Measurements from ENCODE around the gene NRXN2. TPM values are rescaled to one million over a fixed set of nuclear protein-coding genes. Genes with fewer than 3 reads are reported as not detected.

The NRXN2 gene
- total RNA-seq (2022; extraction: Qiagen RNA extraction; ENCODE audit: low read depth): 0.03 to 0.30 TPM (median 0.12 TPM) in 5 replicates

DNA sequence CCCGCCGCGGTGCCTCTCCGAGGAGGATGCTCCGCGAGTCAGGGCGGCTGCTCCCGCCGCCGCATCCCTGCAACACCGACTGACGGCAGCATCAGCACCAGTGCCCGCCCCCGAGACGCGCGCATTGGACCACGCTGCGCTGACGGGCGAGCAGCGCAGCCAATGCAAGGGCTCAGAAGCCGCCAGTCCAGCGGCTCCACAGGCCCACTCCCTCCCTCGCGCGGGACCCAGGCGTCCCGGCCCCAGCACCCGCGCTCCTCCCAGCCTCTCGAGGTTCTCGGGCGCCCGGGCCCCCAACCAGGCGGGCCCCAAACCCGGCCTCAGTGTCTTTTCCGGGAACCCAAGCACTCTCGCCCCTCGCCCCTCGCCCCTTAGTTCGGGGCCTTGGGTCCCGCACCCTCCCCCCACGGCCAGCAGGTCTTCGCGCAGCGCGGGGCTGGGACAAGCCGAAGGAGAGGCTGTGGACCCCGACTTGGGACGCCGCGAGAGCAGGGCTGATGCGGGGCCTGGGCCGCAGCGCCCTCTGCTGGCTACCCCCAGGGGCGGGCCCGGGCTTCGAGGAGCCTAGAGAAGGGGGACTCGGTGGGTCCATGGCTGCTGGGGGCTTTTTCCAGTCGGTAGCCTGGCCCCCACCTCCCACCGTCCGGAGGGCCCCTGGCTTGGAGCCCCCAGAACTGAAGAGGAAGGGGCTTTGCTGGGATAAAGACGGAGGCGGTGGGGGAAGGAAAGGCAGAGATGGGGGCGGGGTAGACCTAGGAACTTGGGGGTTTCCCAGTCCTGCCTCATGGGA is at the start of gene NRXN2:
Gene NRXN2 (minus strand): TSS at position 81 of the 790 bp plus-strand sequence. CDS start 9,498 bp downstream, outside the sequence.

GRCh38 chr11:64759722-64760719 is 37.0 kb upstream of the NRXN2 start, which contains the start of gene PYGM:
TSS of gene PYGM (minus strand) at chr11:64759974. CDS start at chr11:64759898, 76 bp downstream.

DNA sequence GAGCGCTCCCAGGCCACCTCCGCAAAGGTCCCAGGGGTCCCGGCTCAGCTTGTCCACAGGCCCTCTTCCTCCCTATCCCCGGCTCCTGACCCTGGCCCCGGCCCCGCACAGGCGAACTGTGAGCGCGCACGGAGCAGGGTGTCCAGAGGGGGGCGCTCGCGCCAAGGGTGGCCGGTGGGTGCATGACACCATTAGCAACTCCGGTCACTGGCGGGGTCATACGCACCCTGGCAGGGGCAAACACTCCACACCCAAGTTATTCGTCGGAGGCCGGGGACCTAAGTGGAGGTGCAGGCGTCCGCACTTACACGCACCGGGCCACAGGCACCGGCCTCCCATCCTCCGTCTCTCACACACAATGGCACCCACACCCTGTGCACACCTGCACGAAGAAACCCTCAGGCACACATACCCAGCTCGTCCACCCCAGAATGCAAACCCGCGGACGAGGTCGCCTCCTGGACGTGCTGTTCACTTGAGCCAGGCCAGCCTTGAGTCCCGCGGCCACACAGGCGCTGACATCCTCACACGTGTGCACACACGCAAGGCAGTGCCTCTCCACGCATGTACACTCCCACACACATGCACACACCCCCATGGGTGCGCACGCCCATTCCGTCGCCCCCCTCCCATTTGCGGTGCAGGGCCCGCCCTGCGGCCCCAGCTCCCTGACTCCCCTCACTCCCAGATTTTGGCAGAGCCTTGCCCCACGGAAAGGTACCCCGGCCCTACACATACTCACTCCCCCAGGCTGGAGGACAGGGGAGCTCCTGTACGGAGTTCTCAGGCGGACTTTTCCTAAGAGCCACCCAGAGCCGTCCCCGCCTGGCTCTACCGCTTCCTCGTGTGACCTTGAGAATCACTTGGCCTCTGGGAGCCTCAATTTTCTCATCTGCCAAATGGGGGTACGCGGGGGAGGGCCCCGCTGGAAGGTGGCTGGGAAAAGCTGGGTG is 20.9 kb upstream of the NRXN2 start, which contains the start of gene RASGRP2:
Gene RASGRP2 (minus strand): TSS at position 552 of the 953 bp plus-strand sequence. CDS start 1,276 bp downstream, outside the sequence.

GRCh38 chr11:64590763-64591221 is 132.2 kb downstream of the NRXN2 start, which contains the start of gene SLC22A12:
TSS of gene SLC22A12 (plus strand) at chr11:64591220. CDS start at chr11:64591557, 337 bp downstream.

Other genes starting within 250 kb of the NRXN2 start
- gene SLC22A11, start 167.3 kb downstream of the NRXN2 start, total RNA-seq (2022; extraction: Qiagen RNA extraction; ENCODE audit: low read depth): 0.07 to 0.11 TPM (median 0.09 TPM) in 3 of 5 replicates, not detected in the others
- gene SLC22A12, start 132.0 kb downstream of the NRXN2 start, total RNA-seq (2022; extraction: Qiagen RNA extraction; ENCODE audit: low read depth): not detected in 5 replicates
- gene RASGRP2, start 20.9 kb upstream of the NRXN2 start, total RNA-seq (2022; extraction: Qiagen RNA extraction; ENCODE audit: low read depth): 0.74 to 1.4 TPM (median 1.1 TPM) in 5 replicates
- 0.23 to 0.79 TPM (median 0.29 TPM) in 5 replicates for gene PYGM, start 36.8 kb upstream of the NRXN2 start, total RNA-seq (2022; extraction: Qiagen RNA extraction; ENCODE audit: low read depth)
- gene SF1, start 55.3 kb upstream of the NRXN2 start, total RNA-seq (2022; extraction: Qiagen RNA extraction; ENCODE audit: low read depth): 166 to 232 TPM (median 185 TPM) in 5 replicates
- 7.8 to 9.8 TPM (median 8.8 TPM) in 5 replicates for gene MAP4K2, start 80.0 kb upstream of the NRXN2 start, total RNA-seq (2022; extraction: Qiagen RNA extraction; ENCODE audit: low read depth)
- gene MEN1, start 87.4 kb upstream of the NRXN2 start, total RNA-seq (2022; extraction: Qiagen RNA extraction; ENCODE audit: low read depth): 32.5 to 49.0 TPM (median 43.6 TPM) in 5 replicates
- 1.4 to 1.8 TPM (median 1.6 TPM) in 5 replicates for gene CDC42BPG, start 121.5 kb upstream of the NRXN2 start, total RNA-seq (2022; extraction: Qiagen RNA extraction; ENCODE audit: low read depth)
- 108 to 167 TPM (median 145 TPM) in 5 replicates for gene EHD1, start 155.4 kb upstream of the NRXN2 start, total RNA-seq (2022; extraction: Qiagen RNA extraction; ENCODE audit: low read depth)
- 16.1 to 24.5 TPM (median 22.2 TPM) in 5 replicates for gene ATG2A, start 194.0 kb upstream of the NRXN2 start, total RNA-seq (2022; extraction: Qiagen RNA extraction; ENCODE audit: low read depth)
- gene PPP2R5B, start 201.5 kb upstream of the NRXN2 start, total RNA-seq (2022; extraction: Qiagen RNA extraction; ENCODE audit: low read depth): 5.4 to 8.6 TPM (median 6.1 TPM) in 5 replicates
- not detected in 5 replicates for gene GPHA2, start 212.7 kb upstream of the NRXN2 start, total RNA-seq (2022; extraction: Qiagen RNA extraction; ENCODE audit: low read depth)
- 0.10 TPM in 1 of 5 replicates, not detected in the others for gene MAJIN, start 248.9 kb upstream of the NRXN2 start, total RNA-seq (2022; extraction: Qiagen RNA extraction; ENCODE audit: low read depth)